H1 (cell line): ENCODE data around the gene TGM2. TPM values are rescaled to one million over a fixed set of nuclear protein-coding genes. Genes with fewer than 3 reads are reported as not detected.

Experiments
- ASH2L ChIP-seq: fragments of 200-600, 300-600 bp; sonication (generic); IDR thresholded peaks from one replicate; pipeline ENCODE4 v1.7.1; 2017; ENCODE audit warnings: low read length
- BCL11A ChIP-seq, 2 experiments: IDR thresholded peaks; one replicate each; pipeline ENCODE4 v1.6.1; 2011; ENCODE audit warnings: low read depth in 2 of 2, low read length in 2 of 2, mild to moderate bottlenecking in 2 of 2
- GTF2F1 ChIP-seq: IDR thresholded peaks from 2 replicates; pipeline ENCODE4 v1.6.1; 2012; ENCODE audit warnings: low read depth, low read length, improper control_type of control experiment, borderline replicate concordance
- KDM4A ChIP-seq: IDR thresholded peaks from one replicate; pipeline ENCODE4 v1.7.1; 2012; ENCODE audit warnings: low read depth, mild to moderate bottlenecking, moderate library complexity, low read length, inconsistent platforms; ENCODE audit not compliant: severe bottlenecking
- RNF2 ChIP-seq: fragments of 200-900, 300-1000 bp; sonication (generic); IDR thresholded peaks from 2 replicates; pipeline ENCODE4 v1.7.1; 2016; ENCODE audit warnings: borderline replicate concordance, low read depth, mild to moderate bottlenecking, antibody characterized with exemption, low read length; ENCODE audit not compliant: poor library complexity, severe bottlenecking; ENCODE audit errors: missing control alignments
- TCF12 ChIP-seq: IDR thresholded peaks from 2 replicates; pipeline ENCODE4 v1.6.1; 2011; ENCODE audit warnings: low read depth, mild to moderate bottlenecking, low read length
- polyA plus RNA-seq, 7 experiments: library from polyadenylated mRNA; depleted of rRNA in 3 of 7; stranded (reverse) in 5 of 7; unstranded in 2 of 7; fragments of >200 nt in 5 of 7; fragments of 200-250 nt in 2 of 7; gene quantifications; 1 replicate in 5 of 7; 2 replicates in 1 of 7; 4 replicates in 1 of 7; pipeline versions ENCODE4 v1.2.1 to v1.2.3, GENCODE V29; 2011 to 2013; ENCODE audit warnings: missing spikeins in 2 of 7, mixed read lengths in 2 of 7
- total RNA-seq: library from RNA; stranded (reverse); fragmentation: NEBNext Ultra II Directional; extraction: Animal tissue kit (Norgen Biotek cat#: 25700); gene quantifications from 2 replicates; pipeline ENCODE4 v1.2.1, GENCODE V29; 2021

The TGM2 gene
- total and polyA plus RNA-seq, 2 of the 8 experiments (the other 6 are each of a cell fraction or from before 2014, with no cell fraction given), result 0.86 to 1.0 TPM

- TF ChIP-seq ASH2L, result no peak
- TF ChIP-seq TCF12, result no peak
- TF ChIP-seq RNF2, result no peak
- TF ChIP-seq BCL11A (IDR thresholded peaks at IDR 0.05; ENCODE audit: low read depth in 2 of 2, low read length in 2 of 2), result no peak
- no peak for TF ChIP-seq GTF2F1
- no peak for TF ChIP-seq KDM4A
These were observed 27.3 kb upstream of the TGM2 start (continued) for GRCh38 chr20:38192323-38192885.
